WTC11 (cell line): ENCODE data around the gene PXDC1. TPM values are rescaled to one million over a fixed set of nuclear protein-coding genes. Genes with fewer than 3 reads are reported as not detected.

Source experiments
- ATAC-seq: fragments of 200-7000 bp; cut with Tn5 transposase; 2 replicates; pipeline ENCODE4 v1.10.0; 2021; ENCODE audit warnings: mild to moderate bottlenecking, moderate library complexity
- CTCF ChIA-PET: fragments of 300-600 bp; sonication (Branson Sonifier 250); formaldehyde crosslinking; loops from one replicate; lab custom pipeline; 2021; ENCODE audit warnings: antibody characterized with exemption; lab: Charles Lee
- POLR2A ChIA-PET: fragments of 350-600 bp; sonication (Branson Sonifier 250); formaldehyde crosslinking; loops from one replicate; lab custom pipeline; 2021; ENCODE audit warnings: antibody characterized with exemption; lab: Charles Lee
- DNase-seq: peaks from one replicate; pipeline ENCODE4 v3.0.0; 2021; ENCODE audit warnings: low spot score
- H3K27ac Mint-ChIP-seq: 2 replicates; pipeline ENCODE4 v1.8.0; 2021; ENCODE audit warnings: mixed read lengths
- H3K27me3 Mint-ChIP-seq: 2 replicates; pipeline ENCODE4 v1.8.0; 2021; ENCODE audit warnings: low read depth, mild to moderate bottlenecking, moderate library complexity, mixed read lengths
- H3K36me3 Mint-ChIP-seq: 2 replicates; pipeline ENCODE4 v1.8.0; 2021; ENCODE audit warnings: mixed read lengths
- H3K4me1 Mint-ChIP-seq: 2 replicates; pipeline ENCODE4 v1.8.0; 2022; ENCODE audit warnings: mixed read lengths
- H3K4me3 Mint-ChIP-seq: 2 replicates; pipeline ENCODE4 v1.8.0; 2021; ENCODE audit warnings: mild to moderate bottlenecking, moderate library complexity, mixed read lengths
- H3K9me3 Mint-ChIP-seq: 2 replicates; pipeline ENCODE4 v1.8.0; 2021; ENCODE audit warnings: mixed read lengths
- CREM ChIP-seq: sonication (generic); formaldehyde crosslinking; IDR thresholded peaks from 2 replicates; pipeline ENCODE4 v1.8.1; 2022; ENCODE audit warnings: mild to moderate bottlenecking, missing genetic modification reagents, moderate library complexity
- FOXK1 ChIP-seq: sonication (generic); formaldehyde crosslinking; IDR thresholded peaks from 2 replicates; pipeline ENCODE4 v1.8.0; 2022; ENCODE audit warnings: mild to moderate bottlenecking, moderate library complexity, missing genetic modification reagents
- JAZF1 ChIP-seq: fragments of 250-450 bp; sonication (Bioruptor Pico); IDR thresholded peaks from 2 replicates; pipeline ENCODE4 v1.9.0; 2021; ENCODE audit warnings: moderate library complexity, mild to moderate bottlenecking, inconsistent platforms
- MXD4 ChIP-seq: fragments of 250-450 bp; sonication (Bioruptor Pico); IDR thresholded peaks from 2 replicates; pipeline ENCODE4 v1.8.0; 2021; ENCODE audit warnings: mild to moderate bottlenecking, moderate library complexity, borderline replicate concordance
- SMAD3 ChIP-seq: sonication (generic); formaldehyde crosslinking; IDR thresholded peaks from 2 replicates; pipeline ENCODE4 v1.8.0; 2022; ENCODE audit warnings: missing genetic modification reagents, mild to moderate bottlenecking, borderline replicate concordance
- SMAD4 ChIP-seq: sonication (generic); formaldehyde crosslinking; IDR thresholded peaks from 2 replicates; pipeline ENCODE4 v1.8.0; 2022; ENCODE audit warnings: mild to moderate bottlenecking, missing genetic modification reagents
- total RNA-seq: library from RNA; stranded (reverse); gene quantifications from 3 replicates; pipeline ENCODE4 v1.2.3, GENCODE V29; 2021
- TF ChIP-seq, protein P1 (sequence below): sonication (generic); formaldehyde crosslinking; IDR thresholded peaks from 2 replicates; pipeline ENCODE4 v1.8.1; 2023; ENCODE audit warnings: mild to moderate bottlenecking, missing genetic modification reagents, borderline replicate concordance
- TF ChIP-seq, protein P2 (sequence below): fragments of 250-450 bp; sonication (Bioruptor Pico); IDR thresholded peaks from 2 replicates; pipeline ENCODE4 v1.9.0; 2021; ENCODE audit warnings: mild to moderate bottlenecking
- TF ChIP-seq, protein P3 (sequence below): sonication (generic); formaldehyde crosslinking; IDR thresholded peaks from 2 replicates; pipeline ENCODE4 v1.8.1; 2023; ENCODE audit warnings: mild to moderate bottlenecking, missing genetic modification reagents, moderate library complexity
- TF ChIP-seq, protein P4 (sequence below): fragments of 250-450 bp; sonication (Bioruptor Pico); IDR thresholded peaks from 2 replicates; pipeline ENCODE4 v1.8.0; 2021; ENCODE audit warnings: mild to moderate bottlenecking
- TF ChIP-seq, protein P5 (sequence below): fragments of 200-600 bp; IDR thresholded peaks from 2 replicates; pipeline ENCODE4 v1.8.0; 2022; ENCODE audit warnings: antibody characterized with exemption
- TF ChIP-seq, protein P6 (sequence below): sonication (generic); formaldehyde crosslinking; IDR thresholded peaks from 2 replicates; pipeline ENCODE4 v1.8.0; 2023; ENCODE audit warnings: mild to moderate bottlenecking, missing genetic modification reagents

PXDC1 gene
- total RNA-seq, 1 experiment from 2014 or later, result 3.3 TPM

DNA sequence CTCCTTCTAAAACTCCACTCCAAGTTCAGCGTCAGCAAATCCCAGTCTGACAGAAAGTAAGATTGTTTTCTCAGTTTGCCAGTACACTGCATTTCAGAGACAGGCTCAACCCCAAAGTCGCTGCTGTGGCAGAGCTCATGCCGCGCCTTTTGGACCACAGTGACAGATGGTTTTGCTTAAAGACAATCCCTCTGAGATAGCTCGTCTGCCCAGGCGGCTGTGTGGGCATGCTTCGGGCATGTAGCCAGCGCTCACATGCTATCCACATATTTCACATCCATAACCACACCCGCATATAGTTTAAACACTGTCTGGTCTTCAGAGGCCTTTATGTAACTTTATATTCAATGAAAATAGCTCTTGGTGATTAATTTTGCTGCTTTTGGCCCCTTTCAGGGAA lies 14.7 kb upstream of the PXDC1 start:
- no peak for DNase-seq
- no peak overlapping the region for H3K4me3 Mint-ChIP-seq
- ChIA-PET CTCF (interaction anchor here (0.8 to 1.0 kb wide), 2 partner anchors 167 to 212 kb away, joined by 3 to 5 read pairs; no protein-coding TSS in a partner anchor), POLR2A (no interaction called here)
- ATAC-seq, result no peak
- peaks cover 25% of the 10 kb centered on the region for H3K4me1 Mint-ChIP-seq
- no peaks in the 10 kb centered on the region for H3K36me3 Mint-ChIP-seq
- H3K9me3 Mint-ChIP-seq, result no peaks in the 10 kb centered on the region
- TF ChIP-seq, protein P1, sequence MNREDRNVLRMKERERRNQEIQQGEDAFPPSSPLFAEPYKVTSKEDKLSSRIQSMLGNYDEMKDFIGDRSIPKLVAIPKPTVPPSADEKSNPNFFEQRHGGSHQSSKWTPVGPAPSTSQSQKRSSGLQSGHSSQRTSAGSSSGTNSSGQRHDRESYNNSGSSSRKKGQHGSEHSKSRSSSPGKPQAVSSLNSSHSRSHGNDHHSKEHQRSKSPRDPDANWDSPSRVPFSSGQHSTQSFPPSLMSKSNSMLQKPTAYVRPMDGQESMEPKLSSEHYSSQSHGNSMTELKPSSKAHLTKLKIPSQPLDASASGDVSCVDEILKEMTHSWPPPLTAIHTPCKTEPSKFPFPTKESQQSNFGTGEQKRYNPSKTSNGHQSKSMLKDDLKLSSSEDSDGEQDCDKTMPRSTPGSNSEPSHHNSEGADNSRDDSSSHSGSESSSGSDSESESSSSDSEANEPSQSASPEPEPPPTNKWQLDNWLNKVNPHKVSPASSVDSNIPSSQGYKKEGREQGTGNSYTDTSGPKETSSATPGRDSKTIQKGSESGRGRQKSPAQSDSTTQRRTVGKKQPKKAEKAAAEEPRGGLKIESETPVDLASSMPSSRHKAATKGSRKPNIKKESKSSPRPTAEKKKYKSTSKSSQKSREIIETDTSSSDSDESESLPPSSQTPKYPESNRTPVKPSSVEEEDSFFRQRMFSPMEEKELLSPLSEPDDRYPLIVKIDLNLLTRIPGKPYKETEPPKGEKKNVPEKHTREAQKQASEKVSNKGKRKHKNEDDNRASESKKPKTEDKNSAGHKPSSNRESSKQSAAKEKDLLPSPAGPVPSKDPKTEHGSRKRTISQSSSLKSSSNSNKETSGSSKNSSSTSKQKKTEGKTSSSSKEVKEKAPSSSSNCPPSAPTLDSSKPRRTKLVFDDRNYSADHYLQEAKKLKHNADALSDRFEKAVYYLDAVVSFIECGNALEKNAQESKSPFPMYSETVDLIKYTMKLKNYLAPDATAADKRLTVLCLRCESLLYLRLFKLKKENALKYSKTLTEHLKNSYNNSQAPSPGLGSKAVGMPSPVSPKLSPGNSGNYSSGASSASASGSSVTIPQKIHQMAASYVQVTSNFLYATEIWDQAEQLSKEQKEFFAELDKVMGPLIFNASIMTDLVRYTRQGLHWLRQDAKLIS, result no peak
- no peak for TF ChIP-seq SMAD4 (CRISPR knock-in tag)
- TF ChIP-seq, protein P2, sequence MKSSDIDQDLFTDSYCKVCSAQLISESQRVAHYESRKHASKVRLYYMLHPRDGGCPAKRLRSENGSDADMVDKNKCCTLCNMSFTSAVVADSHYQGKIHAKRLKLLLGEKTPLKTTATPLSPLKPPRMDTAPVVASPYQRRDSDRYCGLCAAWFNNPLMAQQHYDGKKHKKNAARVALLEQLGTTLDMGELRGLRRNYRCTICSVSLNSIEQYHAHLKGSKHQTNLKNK (CRISPR knock-in tag), result no peak
- TF ChIP-seq, protein P3, sequence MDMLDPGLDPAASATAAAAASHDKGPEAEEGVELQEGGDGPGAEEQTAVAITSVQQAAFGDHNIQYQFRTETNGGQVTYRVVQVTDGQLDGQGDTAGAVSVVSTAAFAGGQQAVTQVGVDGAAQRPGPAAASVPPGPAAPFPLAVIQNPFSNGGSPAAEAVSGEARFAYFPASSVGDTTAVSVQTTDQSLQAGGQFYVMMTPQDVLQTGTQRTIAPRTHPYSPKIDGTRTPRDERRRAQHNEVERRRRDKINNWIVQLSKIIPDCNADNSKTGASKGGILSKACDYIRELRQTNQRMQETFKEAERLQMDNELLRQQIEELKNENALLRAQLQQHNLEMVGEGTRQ (CRISPR knock-in tag), result no peak
- TF ChIP-seq SMAD3 (CRISPR knock-in tag), result no peak
- TF ChIP-seq FOXK1 (CRISPR knock-in tag), result no peak
- TF ChIP-seq CREM (CRISPR knock-in tag), result no peak
- H3K27me3 Mint-ChIP-seq, result no peaks in the 10 kb centered on the region
- no peak overlapping the region for H3K27ac Mint-ChIP-seq

DNA sequence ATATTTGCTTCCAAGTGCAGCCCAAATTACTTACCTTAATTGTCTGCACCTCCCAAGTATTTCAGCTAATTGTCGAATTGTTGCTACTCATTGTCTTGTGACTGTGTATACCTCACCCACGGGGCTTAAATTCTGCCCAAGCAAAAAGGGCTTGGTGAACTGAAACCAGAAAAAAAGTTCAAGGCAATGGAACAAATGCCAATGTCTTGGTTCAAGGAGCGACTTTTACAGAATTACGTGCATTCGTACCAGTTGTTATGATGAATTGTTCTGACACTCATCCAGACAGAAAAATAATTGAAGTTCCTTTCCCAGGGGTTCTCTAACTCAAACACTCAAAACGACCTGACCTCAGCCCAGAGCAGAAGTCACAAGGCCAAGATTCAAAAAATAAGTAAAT lies 13.9 kb upstream of the PXDC1 start:
- DNase-seq, result no peak
- Mint-ChIP-seq H3K4me3 (no peak overlapping the region), H3K9me3 (no peaks in the 10 kb centered on the region), H3K27ac (no peak overlapping the region), H3K36me3 (no peaks in the 10 kb centered on the region), H3K4me1 (peaks cover 19% of the 10 kb centered on the region), H3K27me3 (no peaks in the 10 kb centered on the region)
- CTCF ChIA-PET, result interaction anchor here (1.0 to 1.9 kb wide), 2 partner anchors 83 to 213 kb away, joined by 5 to 6 read pairs; no protein-coding TSS in a partner anchor
- POLR2A ChIA-PET, result no interaction called here
- TF ChIP-seq, protein P4, sequence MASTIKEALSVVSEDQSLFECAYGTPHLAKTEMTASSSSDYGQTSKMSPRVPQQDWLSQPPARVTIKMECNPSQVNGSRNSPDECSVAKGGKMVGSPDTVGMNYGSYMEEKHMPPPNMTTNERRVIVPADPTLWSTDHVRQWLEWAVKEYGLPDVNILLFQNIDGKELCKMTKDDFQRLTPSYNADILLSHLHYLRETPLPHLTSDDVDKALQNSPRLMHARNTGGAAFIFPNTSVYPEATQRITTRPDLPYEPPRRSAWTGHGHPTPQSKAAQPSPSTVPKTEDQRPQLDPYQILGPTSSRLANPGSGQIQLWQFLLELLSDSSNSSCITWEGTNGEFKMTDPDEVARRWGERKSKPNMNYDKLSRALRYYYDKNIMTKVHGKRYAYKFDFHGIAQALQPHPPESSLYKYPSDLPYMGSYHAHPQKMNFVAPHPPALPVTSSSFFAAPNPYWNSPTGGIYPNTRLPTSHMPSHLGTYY (CRISPR knock-in tag), result no peak
- TF ChIP-seq, protein P5, sequence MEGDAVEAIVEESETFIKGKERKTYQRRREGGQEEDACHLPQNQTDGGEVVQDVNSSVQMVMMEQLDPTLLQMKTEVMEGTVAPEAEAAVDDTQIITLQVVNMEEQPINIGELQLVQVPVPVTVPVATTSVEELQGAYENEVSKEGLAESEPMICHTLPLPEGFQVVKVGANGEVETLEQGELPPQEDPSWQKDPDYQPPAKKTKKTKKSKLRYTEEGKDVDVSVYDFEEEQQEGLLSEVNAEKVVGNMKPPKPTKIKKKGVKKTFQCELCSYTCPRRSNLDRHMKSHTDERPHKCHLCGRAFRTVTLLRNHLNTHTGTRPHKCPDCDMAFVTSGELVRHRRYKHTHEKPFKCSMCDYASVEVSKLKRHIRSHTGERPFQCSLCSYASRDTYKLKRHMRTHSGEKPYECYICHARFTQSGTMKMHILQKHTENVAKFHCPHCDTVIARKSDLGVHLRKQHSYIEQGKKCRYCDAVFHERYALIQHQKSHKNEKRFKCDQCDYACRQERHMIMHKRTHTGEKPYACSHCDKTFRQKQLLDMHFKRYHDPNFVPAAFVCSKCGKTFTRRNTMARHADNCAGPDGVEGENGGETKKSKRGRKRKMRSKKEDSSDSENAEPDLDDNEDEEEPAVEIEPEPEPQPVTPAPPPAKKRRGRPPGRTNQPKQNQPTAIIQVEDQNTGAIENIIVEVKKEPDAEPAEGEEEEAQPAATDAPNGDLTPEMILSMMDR, result no peak
- TF ChIP-seq JAZF1 (CRISPR knock-in tag) (no peak), MXD4 (CRISPR knock-in tag) (no peak)
- TF ChIP-seq, protein P6, sequence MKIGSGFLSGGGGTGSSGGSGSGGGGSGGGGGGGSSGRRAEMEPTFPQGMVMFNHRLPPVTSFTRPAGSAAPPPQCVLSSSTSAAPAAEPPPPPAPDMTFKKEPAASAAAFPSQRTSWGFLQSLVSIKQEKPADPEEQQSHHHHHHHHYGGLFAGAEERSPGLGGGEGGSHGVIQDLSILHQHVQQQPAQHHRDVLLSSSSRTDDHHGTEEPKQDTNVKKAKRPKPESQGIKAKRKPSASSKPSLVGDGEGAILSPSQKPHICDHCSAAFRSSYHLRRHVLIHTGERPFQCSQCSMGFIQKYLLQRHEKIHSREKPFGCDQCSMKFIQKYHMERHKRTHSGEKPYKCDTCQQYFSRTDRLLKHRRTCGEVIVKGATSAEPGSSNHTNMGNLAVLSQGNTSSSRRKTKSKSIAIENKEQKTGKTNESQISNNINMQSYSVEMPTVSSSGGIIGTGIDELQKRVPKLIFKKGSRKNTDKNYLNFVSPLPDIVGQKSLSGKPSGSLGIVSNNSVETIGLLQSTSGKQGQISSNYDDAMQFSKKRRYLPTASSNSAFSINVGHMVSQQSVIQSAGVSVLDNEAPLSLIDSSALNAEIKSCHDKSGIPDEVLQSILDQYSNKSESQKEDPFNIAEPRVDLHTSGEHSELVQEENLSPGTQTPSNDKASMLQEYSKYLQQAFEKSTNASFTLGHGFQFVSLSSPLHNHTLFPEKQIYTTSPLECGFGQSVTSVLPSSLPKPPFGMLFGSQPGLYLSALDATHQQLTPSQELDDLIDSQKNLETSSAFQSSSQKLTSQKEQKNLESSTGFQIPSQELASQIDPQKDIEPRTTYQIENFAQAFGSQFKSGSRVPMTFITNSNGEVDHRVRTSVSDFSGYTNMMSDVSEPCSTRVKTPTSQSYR (CRISPR knock-in tag), result no peak
- ATAC-seq, result no peak
